Ascending aorta (tissue), 2 donors: ENCODE data around the gene MEGF10. TPM values are rescaled to one million over a fixed set of nuclear protein-coding genes. Genes with fewer than 3 reads are reported as not detected.

Source experiments
- DNase-seq, 2 donors: peaks; one replicate each; pipeline ENCODE4 v3.0.0-alpha.2; 2019; ENCODE audit warnings: low spot score in 2 of 2
- H3K27ac ChIP-seq, 2 donors: fragments of 200-600 bp; sonication (generic); one replicate each; pipeline ENCODE4 v1.5.1; 2016 to 2017; ENCODE audit warnings: mild to moderate bottlenecking in 1 of 2
- H3K27me3 ChIP-seq: fragments of 200-600 bp; sonication (generic); one replicate; pipeline ENCODE4 v1.5.1; 2017
- H3K36me3 ChIP-seq, 2 donors: fragments of 200-600 bp; sonication (generic); one replicate each; pipeline ENCODE4 v1.5.1; 2016
- H3K4me1 ChIP-seq, 2 donors: fragments of 200-600 bp; sonication (generic); one replicate each; pipeline ENCODE4 v1.5.1; 2016 to 2017; ENCODE audit warnings: mild to moderate bottlenecking in 1 of 2
- H3K4me3 ChIP-seq, 2 donors: fragments of 200-600 bp; sonication (generic); one replicate each; pipeline ENCODE4 v1.5.1; 2016 to 2017; ENCODE audit warnings: mild to moderate bottlenecking in 1 of 2
- H3K9me3 ChIP-seq, 2 donors: fragments of 200-600 bp; sonication (generic); one replicate each; pipeline ENCODE4 v1.5.1; 2016
- intact Hi-C: fragments of 100-400 bp; cut with DNase I; formaldehyde crosslinking; loops from one replicate; pipeline ENCODE4 v1.15.1; 2023
- total RNA-seq: library from RNA; depleted of rRNA; stranded (reverse); fragments of >200 nt; gene quantifications from one replicate; pipeline ENCODE4 v1.1.0, GENCODE V29; 2016
- TF ChIP-seq, protein P1 (sequence below), 3 experiments: fragments of 200-600 bp in 2 of 3; fragments of 450-650 bp in 1 of 3; sonication (generic) in 2 of 3; IDR thresholded peaks; one replicate each; pipeline ENCODE4 v1.5.1; 2016 to 2019; ENCODE audit warnings: antibody characterized with exemption in 3 of 3, mild to moderate bottlenecking in 1 of 3, moderate library complexity in 1 of 3

The MEGF10 gene
- total RNA-seq, 1 donor from 2014 or later, result 0.11 TPM

GRCh38 chr5:127326976-127327755 lies 36.6 kb downstream of the MEGF10 start:
- DNase-seq, result no peak
- Histone ChIP-seq H3K27ac (no peak overlapping the region), H3K27me3 (no peaks in the 10 kb centered on the region), H3K4me1 (no peaks in the 10 kb centered on the region), H3K4me3 (no peak overlapping the region), H3K36me3 (no peaks in the 10 kb centered on the region), H3K9me3 (no peaks in the 10 kb centered on the region)
- intact Hi-C loops, result no loop called here
- TF ChIP-seq, protein P1, sequence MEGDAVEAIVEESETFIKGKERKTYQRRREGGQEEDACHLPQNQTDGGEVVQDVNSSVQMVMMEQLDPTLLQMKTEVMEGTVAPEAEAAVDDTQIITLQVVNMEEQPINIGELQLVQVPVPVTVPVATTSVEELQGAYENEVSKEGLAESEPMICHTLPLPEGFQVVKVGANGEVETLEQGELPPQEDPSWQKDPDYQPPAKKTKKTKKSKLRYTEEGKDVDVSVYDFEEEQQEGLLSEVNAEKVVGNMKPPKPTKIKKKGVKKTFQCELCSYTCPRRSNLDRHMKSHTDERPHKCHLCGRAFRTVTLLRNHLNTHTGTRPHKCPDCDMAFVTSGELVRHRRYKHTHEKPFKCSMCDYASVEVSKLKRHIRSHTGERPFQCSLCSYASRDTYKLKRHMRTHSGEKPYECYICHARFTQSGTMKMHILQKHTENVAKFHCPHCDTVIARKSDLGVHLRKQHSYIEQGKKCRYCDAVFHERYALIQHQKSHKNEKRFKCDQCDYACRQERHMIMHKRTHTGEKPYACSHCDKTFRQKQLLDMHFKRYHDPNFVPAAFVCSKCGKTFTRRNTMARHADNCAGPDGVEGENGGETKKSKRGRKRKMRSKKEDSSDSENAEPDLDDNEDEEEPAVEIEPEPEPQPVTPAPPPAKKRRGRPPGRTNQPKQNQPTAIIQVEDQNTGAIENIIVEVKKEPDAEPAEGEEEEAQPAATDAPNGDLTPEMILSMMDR (IDR thresholded peaks at IDR 0.05), result no peak

DNA sequence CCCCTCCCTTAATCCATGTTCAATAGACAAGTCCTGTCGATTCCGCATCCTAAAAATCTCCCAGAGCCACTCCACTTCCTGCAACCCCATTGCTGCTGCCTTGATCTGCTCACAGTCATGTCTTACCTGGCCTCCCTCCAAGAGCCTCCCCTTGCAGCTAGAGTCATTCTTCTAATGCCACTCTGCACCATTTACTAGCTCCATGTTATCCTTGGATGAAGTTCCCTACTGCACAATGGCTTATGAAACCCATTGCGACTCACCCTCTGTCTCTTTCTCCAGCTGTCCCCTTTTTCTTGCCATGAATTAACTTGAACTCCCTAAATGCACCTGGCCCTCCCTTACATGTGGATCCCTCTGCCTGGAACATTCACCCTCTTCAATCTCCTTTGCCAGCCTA lies 39.5 kb downstream of the MEGF10 start:
- TF ChIP-seq, protein P1 (IDR thresholded peaks at IDR 0.05), result no peak
- intact Hi-C loops, result no loop called here
- no peak overlapping the region for H3K27ac ChIP-seq

GRCh38 chr5:127331890-127332649 lies 41.5 kb downstream of the MEGF10 start:
- intact Hi-C loops, result no loop called here

More for the DNA sequence above, 39.5 kb downstream of the MEGF10 start:
- no peak for DNase-seq
- no peaks in the 10 kb centered on the region for H3K27me3 ChIP-seq
- H3K36me3 ChIP-seq, result no peaks in the 10 kb centered on the region
- no peak overlapping the region for H3K4me3 ChIP-seq
- no peaks in the 10 kb centered on the region for H3K4me1 ChIP-seq
- H3K9me3 ChIP-seq, result no peaks in the 10 kb centered on the region

GRCh38 chr5:127333483-127333882 lies 42.9 kb downstream of the MEGF10 start:
- intact Hi-C loops, result no loop called here
- Histone ChIP-seq H3K36me3 (no peaks in the 10 kb centered on the region), H3K9me3 (no peaks in the 10 kb centered on the region), H3K27ac (no peak overlapping the region), H3K4me1 (no peaks in the 10 kb centered on the region), H3K27me3 (no peaks in the 10 kb centered on the region), H3K4me3 (no peak overlapping the region)
- no peak for DNase-seq
- TF ChIP-seq, protein P1 (IDR thresholded peaks at IDR 0.05), result no peak

More at GRCh38 chr5:127331890-127332649, 41.5 kb downstream of the MEGF10 start:
- TF ChIP-seq, protein P1 (IDR thresholded peaks at IDR 0.05), result no peak
- Histone ChIP-seq H3K4me1 (no peaks in the 10 kb centered on the region), H3K27ac (no peak overlapping the region), H3K36me3 (no peaks in the 10 kb centered on the region), H3K27me3 (no peaks in the 10 kb centered on the region), H3K4me3 (no peak overlapping the region), H3K9me3 (no peaks in the 10 kb centered on the region)
- DNase-seq, result no peak

GRCh38 chr5:127335381-127335780 lies 44.8 kb downstream of the MEGF10 start:
- Histone ChIP-seq H3K36me3 (no peaks in the 10 kb centered on the region), H3K4me3 (no peak overlapping the region), H3K4me1 (no peaks in the 10 kb centered on the region), H3K9me3 (no peaks in the 10 kb centered on the region), H3K27me3 (no peaks in the 10 kb centered on the region), H3K27ac (no peak overlapping the region)
- intact Hi-C loops, result no loop called here
- TF ChIP-seq, protein P1 (IDR thresholded peaks at IDR 0.05), result no peak
- DNase-seq, result no peak
